ENCODE results near the gene CYTH4. TPM values are rescaled to one million over a fixed set of nuclear protein-coding genes. Genes with fewer than 3 reads are reported as not detected.

Gene CYTH4
- total and polyA plus RNA-seq, 10 of the 15 experiments (the other 5 are each of a cell fraction or from before 2014, with no cell fraction given) = 1.5 to 27.3 (median 16.9) TPM

- intact Hi-C loops (cut with micrococcal nuclease; ENCODE audit: unreplicated experiment) = loop anchor here (2.0 kb wide), 2 partner anchors 36 to 182 kb away; no protein-coding TSS in a partner anchor
- DNase-seq (ENCODE audit: low read depth, low spot score) = no peak
- ATAC-seq = peak; percentile 74
- RAD21 ChIA-PET (ENCODE audit: unreplicated experiment) = interaction anchor here (0.6 to 4.9 kb wide), 18 partner anchors 10 to 112 kb away, joined by 3 to 132 read pairs (median 14); partner anchors contain the start of genes IL2RB and RAC2
- Histone ChIP-seq H3K79me2 (ENCODE audit: control insufficient read depth, insufficient read depth, low read length) (no peaks in the 10 kb centered on the region), H3K4me3 (no peak overlapping the region), H3K27me3 (replicated peaks in 1 of 2; ENCODE audit: control insufficient read depth in 2 of 2, insufficient read depth in 2 of 2, low read length in 1 of 2) (no peaks in the 10 kb centered on the region), H4K20me1 (ENCODE audit: control insufficient read depth, insufficient read depth) (no peaks in the 10 kb centered on the region), H3K36me3 (ENCODE audit: control insufficient read depth in 2 of 2, insufficient read depth in 2 of 2, low read length in 1 of 2) (no peaks in the 10 kb centered on the region), H3K4me2 (ENCODE audit: control insufficient read depth, insufficient read depth) (peak overlapping the region; percentile 17; the same call in 1 of the 2 replicates), H2AFZ (ENCODE audit: control insufficient read depth, low read depth, low read length) (0 out of 2 replicates have a peak overlapping the region, but pooled peaks have one; percentile 1), H3K9ac (ENCODE audit: control insufficient read depth, insufficient read depth, low read length) (no peak overlapping the region), H3K27ac (ENCODE audit: control insufficient read depth, insufficient read depth) (no peak overlapping the region), H3K4me1 (ENCODE audit: control insufficient read depth, insufficient read depth, low read length) (peaks cover 2% of the 10 kb centered on the region; the same call in 1 of the 2 replicates), H3K9me3 (replicated peaks; ENCODE audit: control insufficient read depth, insufficient read depth, low read length) (peaks cover 8% of the 10 kb centered on the region; the same call in 2 of the 3 replicates)
- 14% methylated on average over 14 of the region's 14 CpGs for whole genome bisulfite sequencing (ENCODE audit: insufficient coverage, insufficient replicate concordance, low lambda C conversion rate, missing lambda C conversion rate)
- SMC1A ChIA-PET (ENCODE audit: uncharacterized antibody, unreplicated experiment) = interaction anchor here (0.6 to 5.9 kb wide), 32 partner anchors 9 to 401 kb away, joined by 3 to 165 read pairs (median 8); partner anchors contain the start of genes CYTH4, IL2RB and RAC2
- POLR2A ChIA-PET = interaction anchor here (1.0 to 2.9 kb wide), 7 partner anchors 13 to 99 kb away, joined by 3 to 51 read pairs (median 7); partner anchors contain the start of gene RAC2
- no TSS peak for BruUV-seq (replicated peaks)
- in situ Hi-C loops (cut with MboI) = loop anchor here (5.0 kb wide), 1 partner anchor 196 kb away; no protein-coding TSS in a partner anchor
- CTCF ChIA-PET = interaction anchor here (0.7 to 5.9 kb wide), 45 partner anchors 10 to 405 kb away, joined by 3 to 265 read pairs (median 8); partner anchors contain the start of genes CYTH4, IL2RB, RAC2 and SSTR3
- FAIRE-seq = peak; percentile 71
- peak in 1 of 2 experiments; percentile 28; a peak in 1 of 4 replicates for TF ChIP-seq IKZF2 (IDR thresholded peaks at IDR 0.05)
- peak; percentile 64; the same call in 1 of the 2 replicates for TF ChIP-seq NBN (IDR thresholded peaks at IDR 0.05)
- TF ChIP-seq IRF4 (IDR thresholded peaks at IDR 0.05; ENCODE audit: low read depth, low read length) = no peak
- TF ChIP-seq SKIL (IDR thresholded peaks at IDR 0.05; ENCODE audit: low read depth, poor library complexity, severe bottlenecking) = peak; percentile 21
- 0 out of 2 replicates have a peak, but pooled peaks have one; percentile 39 for TF ChIP-seq MLLT1 (IDR thresholded peaks at IDR 0.05)
- TF ChIP-seq FOXM1 (IDR thresholded peaks at IDR 0.05; ENCODE audit: low read depth, low read length) = 0 out of 2 replicates have a peak, but pooled peaks have one; percentile 36
- TF ChIP-seq CTCF (IDR thresholded peaks at IDR 0.05 in 2 of 3, conservative IDR thresholded peaks at IDR 0.05 in 1 of 3; ENCODE audit: control insufficient read depth in 2 of 3, extremely low read depth in 1 of 3, insufficient read depth in 1 of 3, low read depth in 3 of 3, low read length in 3 of 3) = peak; percentile 83 to 96 (median 92)
- TF ChIP-seq SMC3 (IDR thresholded peaks at IDR 0.05; ENCODE audit: borderline replicate concordance, low read length) = peak; percentile 85; the same call in 1 of the 2 replicates
- no peak for TF ChIP-seq TCF3 (IDR thresholded peaks at IDR 0.05; ENCODE audit: borderline replicate concordance, insufficient read depth, low read depth, low read length)
- 0 out of 2 replicates have a peak, but pooled peaks have one; percentile 12 for TF ChIP-seq EED (IDR thresholded peaks at IDR 0.05; ENCODE audit: low read depth)
- TF ChIP-seq SMARCA5 (IDR thresholded peaks at IDR 0.05) = peak; percentile 61; the same call in 1 of the 2 replicates
- TF ChIP-seq STAT1 (conservative IDR thresholded peaks at IDR 0.05) = no peak
- TF ChIP-seq YY1 (IDR thresholded peaks at IDR 0.05; ENCODE audit: low read depth, low read length) = peak; percentile 75; the same call in 1 of the 2 replicates
- TF ChIP-seq RAD21 (IDR thresholded peaks at IDR 0.05; ENCODE audit: insufficient read depth, low read depth, low read length) = peak; percentile 84
- TF ChIP-seq RUNX3 (IDR thresholded peaks at IDR 0.05; ENCODE audit: low read length) = peak; percentile 54; the same call in 1 of the 2 replicates
- TF ChIP-seq NFIC (IDR thresholded peaks at IDR 0.05; ENCODE audit: low read depth, low read length) = no peak
These were observed 21.4 kb upstream of the CYTH4 start for GRCh38 chr22:37260901-37261336.

Measured in GM12878 (cell line).